B cell (primary cell): ENCODE results near the gene ANKRD65. TPM values are rescaled to one million over a fixed set of nuclear protein-coding genes. Genes with fewer than 3 reads are reported as not detected.

ENCODE experiments used
- ATAC-seq: fragments of 200-7000 bp; cut with Tn5 transposase; one replicate; pipeline ENCODE4 v1.10.0; 2021; ENCODE audit warnings: low read depth, mild to moderate bottlenecking, moderate number of reproducible peaks, moderate library complexity
- CTCF ChIA-PET: fragments of 350-600 bp; sonication (Branson Sonifier 250); formaldehyde crosslinking; loops from one replicate; lab custom pipeline; 2021; ENCODE audit warnings: antibody characterized with exemption, inconsistent platforms; lab: Charles Lee
- POLR2A ChIA-PET: fragments of 350-600 bp; sonication (Branson Sonifier 250); formaldehyde crosslinking; loops from one replicate; lab custom pipeline; 2021; ENCODE audit warnings: antibody characterized with exemption; lab: Charles Lee
- DNase-seq: peaks from one replicate; pipeline ENCODE4 v3.0.0; 2013
- H2AFZ ChIP-seq: 2 replicates; pipeline ENCODE4 v1.6.1; 2012; ENCODE audit warnings: mild to moderate bottlenecking, low read depth, low read length; ENCODE audit not compliant: insufficient read depth, poor library complexity, severe bottlenecking
- H3K27ac ChIP-seq, 2 donors: 1 replicate in 1 of 2; 2 replicates in 1 of 2; pipeline ENCODE4 v1.5.1; 2012 to 2013; ENCODE audit warnings: low read length in 2 of 2, mild to moderate bottlenecking in 2 of 2, moderate library complexity in 1 of 2
- H3K27me3 ChIP-seq, 4 experiments: fragments of 200-600 bp in 1 of 4; sonication (generic) in 1 of 4; replicated peaks in 1 of 4; 1 replicate in 2 of 4; 2 replicates in 2 of 4; pipeline versions ENCODE4 v1.6.1 to v1.7.0; 2013 to 2016; ENCODE audit warnings: low read length in 3 of 4, mild to moderate bottlenecking in 2 of 4, mixed read lengths in 1 of 4, moderate library complexity in 1 of 4; ENCODE audit not compliant: insufficient read depth in 4 of 4, control insufficient read depth in 3 of 4; ENCODE audit errors: control extremely low read depth in 1 of 4
- H3K36me3 ChIP-seq, 2 experiments: replicated peaks in 1 of 2; 1 replicate in 1 of 2; 2 replicates in 1 of 2; pipeline versions ENCODE4 v1.6.1 to v1.7.1; 2013; ENCODE audit warnings: low read length in 1 of 2; ENCODE audit not compliant: insufficient read depth in 2 of 2, control insufficient read depth in 1 of 2; ENCODE audit errors: control extremely low read depth in 1 of 2, extremely low read depth in 1 of 2
- H3K4me1 ChIP-seq, 2 donors: fragments of 200-600 bp in 1 of 2; sonication (generic) in 1 of 2; 1 replicate in 1 of 2; 2 replicates in 1 of 2; pipeline versions ENCODE4 v1.5.1 to v1.6.1; 2013 to 2017; ENCODE audit warnings: low read length in 2 of 2; ENCODE audit not compliant: control insufficient read depth in 2 of 2, insufficient read depth in 2 of 2
- H3K4me2 ChIP-seq: replicated peaks from 2 replicates; pipeline ENCODE3; 2012; ENCODE audit warnings: mild to moderate bottlenecking, low read depth, low read length; ENCODE audit not compliant: poor library complexity, severe bottlenecking
- H3K4me3 ChIP-seq, 5 experiments: fragments of 200-600 bp in 1 of 5; sonication (generic) in 1 of 5; 1 replicate in 3 of 5; 2 replicates in 2 of 5; pipeline versions ENCODE4 v1.5.1 to v1.7.0; 2011 to 2016; ENCODE audit warnings: low read length in 4 of 5, mild to moderate bottlenecking in 4 of 5, low read depth in 2 of 5, control low read depth in 1 of 5, moderate library complexity in 1 of 5; ENCODE audit not compliant: insufficient read depth in 1 of 5; ENCODE audit errors: control extremely low read depth in 1 of 5, extremely low read depth in 1 of 5
- H3K79me2 ChIP-seq: fragments of 200-600 bp; sonication (generic); one replicate; pipeline ENCODE4 v1.6.0; 2016; ENCODE audit warnings: low read length; ENCODE audit not compliant: control insufficient read depth, insufficient read depth
- H3K9ac ChIP-seq: fragments of 200-600 bp; sonication (generic); 2 replicates; pipeline ENCODE4 v1.6.1; 2017; ENCODE audit warnings: mild to moderate bottlenecking, low read length, moderate library complexity
- H3K9me3 ChIP-seq, 3 donors: one replicate each; pipeline versions ENCODE4 v1.6.1 to v1.7.1; 2013; ENCODE audit warnings: low read length in 2 of 3; ENCODE audit not compliant: control insufficient read depth in 2 of 3, insufficient read depth in 1 of 3; ENCODE audit errors: control extremely low read depth in 1 of 3
- H4K20me1 ChIP-seq: 2 replicates; pipeline ENCODE4 v1.6.0; 2012; ENCODE audit warnings: mild to moderate bottlenecking, low read length; ENCODE audit not compliant: insufficient read depth, control insufficient read depth, poor library complexity, severe bottlenecking
- H3K27ac Mint-ChIP-seq: one replicate; pipeline ENCODE4 v1.8.0; 2021; ENCODE audit warnings: mixed read lengths
- H3K27me3 Mint-ChIP-seq: one replicate; pipeline ENCODE4 v1.8.0; 2021; ENCODE audit warnings: mixed read lengths
- H3K4me1 Mint-ChIP-seq: one replicate; pipeline ENCODE4 v1.8.0; 2021; ENCODE audit warnings: mixed read lengths
- H3K4me3 Mint-ChIP-seq: one replicate; pipeline ENCODE4 v1.8.0; 2021; ENCODE audit warnings: mixed read lengths
- H3K9me3 Mint-ChIP-seq: one replicate; pipeline ENCODE4 v1.8.0; 2022; ENCODE audit warnings: mixed read lengths; ENCODE audit not compliant: insufficient read depth
- CTCF ChIP-seq: fragments of 200-600 bp; IDR thresholded peaks from one replicate; pipeline ENCODE4 v1.8.0; 2022; ENCODE audit warnings: antibody characterized with exemption, mild to moderate bottlenecking
- EZH2 ChIP-seq: IDR thresholded peaks from 2 replicates; pipeline ENCODE4 v1.6.1; 2012; ENCODE audit warnings: borderline replicate concordance, low read depth, mild to moderate bottlenecking, moderate library complexity, low read length; ENCODE audit not compliant: insufficient read depth, poor library complexity, severe bottlenecking
- WGBS: methylation state at CpG from one replicate; pipeline ENCODE4 v1.1.5; 2013; ENCODE audit warnings: missing lambda C conversion rate; ENCODE audit not compliant: insufficient coverage; 5-methylcytosine and 5-hydroxymethylcytosine counted together
- intact Hi-C: fragments of 100-400 bp; cut with micrococcal nuclease; formaldehyde crosslinking; loops from one replicate; pipeline ENCODE4 v1.10.0; 2022
- polyA plus RNA-seq: library from polyadenylated mRNA; depleted of rRNA; stranded (reverse); fragments of >200 nt; gene quantifications from 2 replicates; pipeline ENCODE4 v1.2.3, GENCODE V29; 2012
- total RNA-seq, 2 donors: library from RNA; stranded (reverse); fragments of 120-200 nt in 1 of 2; gene quantifications; 1 replicate in 1 of 2; 2 replicates in 1 of 2; pipeline versions ENCODE4 v1.2.3 to v1.2.4, GENCODE V29; 2013 to 2022

ANKRD65 gene
- total and polyA plus RNA-seq, 2 donors (not counting 1 experiment from before 2014, with no cell fraction given): 0.12 TPM; not detected in 1

GRCh38 chr1:1461721-1462317, 40.7 kb upstream of the ANKRD65 start:
- CTCF ChIA-PET: no interaction called here
- peak overlapping the region; percentile 35 for H3K9ac ChIP-seq
- intact Hi-C loops: no loop called here

More at GRCh38 chr1:1461721-1462317, 40.7 kb upstream of the ANKRD65 start:
- ATAC-seq: no peak
- H3K4me2 ChIP-seq: peak overlapping the region; percentile 45
- POLR2A ChIA-PET: interaction anchor here (0.6 kb wide), 1 partner anchor 1186 kb away, joined by 6 read pairs; no protein-coding TSS in a partner anchor
- H3K4me3 Mint-ChIP-seq: peak overlapping the region; percentile 45
- no peak for DNase-seq
- H3K4me3 ChIP-seq: peak overlapping the region in 1 of 5 experiments; percentile 38
- H3K9me3 Mint-ChIP-seq: no peaks in the 10 kb centered on the region
- 81% methylated on average over 17 of the region's 18 CpGs for WGBS
- peaks cover 0 to 4% (median 0%) of the 10 kb centered on the region in 3 donors for H3K9me3 ChIP-seq
- H4K20me1 ChIP-seq: no peaks in the 10 kb centered on the region
- no peaks in the 10 kb centered on the region for H3K36me3 ChIP-seq
- no peak for TF ChIP-seq CTCF
- no peak for TF ChIP-seq EZH2
- H3K4me1 ChIP-seq: peaks cover 0 to 12% of the 10 kb centered on the region in 2 donors
- peak overlapping the region in 1 of 2 donors; percentile 3 for H3K27ac ChIP-seq
- H3K27me3 Mint-ChIP-seq: no peaks in the 10 kb centered on the region
- H3K27me3 ChIP-seq: peaks cover 0 to 16% (median 0%) of the 10 kb centered on the region in 4 experiments
- H3K79me2 ChIP-seq: no peaks in the 10 kb centered on the region
- H3K4me1 Mint-ChIP-seq: peaks cover 2% of the 10 kb centered on the region
- peak overlapping the region; percentile 51 for H2AFZ ChIP-seq
- H3K27ac Mint-ChIP-seq: no peak overlapping the region
